ENCODE results near the gene MVK.

Gene MVK

GRCh38 chr12:109548258-109548657 lies 25.3 kb upstream of the MVK start:
- Histone ChIP-seq H3K9ac (ENCODE audit: low read length) (no peak overlapping the region), H3K36me3 (ENCODE audit: control insufficient read depth, insufficient read depth, low read length, severe bottlenecking) (no peaks in the 10 kb centered on the region), H3K27me3 (replicated peaks; ENCODE audit: control insufficient read depth, insufficient read depth, low read length) (peaks cover 44% of the 10 kb centered on the region), H3K4me1 (ENCODE audit: control insufficient read depth, insufficient read depth, low read length) (peaks cover 11% of the 10 kb centered on the region), H3K9me3 (ENCODE audit: control insufficient read depth, low read length) (peaks cover 4% of the 10 kb centered on the region), H3K4me3 (ENCODE audit: low read length) (no peak overlapping the region)
- no peak for DNase-seq (ENCODE audit: low read depth)

GRCh38 chr12:109549613-109550270 lies 23.9 kb upstream of the MVK start:
- Histone ChIP-seq H3K4me1 (ENCODE audit: control insufficient read depth, insufficient read depth, low read length) (peaks cover 21% of the 10 kb centered on the region), H3K9me3 (ENCODE audit: control insufficient read depth, low read length) (peaks cover 4% of the 10 kb centered on the region), H3K27me3 (replicated peaks; ENCODE audit: control insufficient read depth, insufficient read depth, low read length) (peaks cover 55% of the 10 kb centered on the region), H3K36me3 (ENCODE audit: control insufficient read depth, insufficient read depth, low read length, severe bottlenecking) (no peaks in the 10 kb centered on the region), H3K4me3 (ENCODE audit: low read length) (no peak overlapping the region), H3K9ac (ENCODE audit: low read length) (no peak overlapping the region)
- DNase-seq (ENCODE audit: low read depth), result no peak

DNA sequence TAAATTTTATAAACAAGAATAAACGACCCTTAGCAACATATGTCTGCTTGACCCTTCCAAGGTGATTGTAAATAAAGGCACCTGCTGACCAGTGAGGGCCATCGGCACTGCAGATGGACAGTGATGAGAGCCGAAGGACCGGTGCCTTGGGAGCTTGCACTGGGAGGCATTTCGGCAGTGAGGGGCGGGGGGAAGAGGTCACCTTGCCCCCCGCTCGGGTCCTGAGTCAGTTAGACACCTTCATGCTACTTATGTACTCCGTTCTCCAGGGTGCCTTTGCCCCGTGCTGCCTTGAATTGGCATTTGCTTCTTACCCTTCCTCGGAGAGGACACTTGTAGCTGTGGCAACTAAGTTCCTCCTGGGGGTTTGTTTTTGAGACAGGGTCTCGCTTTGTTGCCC lies 23.3 kb upstream of the MVK start:
- H3K4me1 ChIP-seq (ENCODE audit: control insufficient read depth, insufficient read depth, low read length), result peaks cover 17% of the 10 kb centered on the region
- no peak for DNase-seq (ENCODE audit: low read depth)
- no peaks in the 10 kb centered on the region for H3K36me3 ChIP-seq (ENCODE audit: control insufficient read depth, insufficient read depth, low read length, severe bottlenecking)
- no peak overlapping the region for H3K9ac ChIP-seq (ENCODE audit: low read length)
- no peak overlapping the region for H3K4me3 ChIP-seq (ENCODE audit: low read length)
- H3K27me3 ChIP-seq (replicated peaks; ENCODE audit: control insufficient read depth, insufficient read depth, low read length), result peaks cover 58% of the 10 kb centered on the region
- H3K9me3 ChIP-seq (ENCODE audit: control insufficient read depth, low read length), result peaks cover 4% of the 10 kb centered on the region

- Histone ChIP-seq H3K36me3 (ENCODE audit: control insufficient read depth, insufficient read depth, low read length, severe bottlenecking) (no peaks in the 10 kb centered on the region), H3K27me3 (replicated peaks; ENCODE audit: control insufficient read depth, insufficient read depth, low read length) (peaks cover 61% of the 10 kb centered on the region), H3K4me3 (ENCODE audit: low read length) (no peak overlapping the region), H3K9ac (ENCODE audit: low read length) (no peak overlapping the region), H3K4me1 (ENCODE audit: control insufficient read depth, insufficient read depth, low read length) (peaks cover 13% of the 10 kb centered on the region), H3K9me3 (ENCODE audit: control insufficient read depth, low read length) (peaks cover 4% of the 10 kb centered on the region)
- no peak for DNase-seq (ENCODE audit: low read depth)
Measured at GRCh38 chr12:109551108-109551507, 22.5 kb upstream of the MVK start.

- peaks cover 53% of the 10 kb centered on the region for H3K27me3 ChIP-seq (replicated peaks; ENCODE audit: control insufficient read depth, insufficient read depth, low read length)
- no peak overlapping the region for H3K9ac ChIP-seq (ENCODE audit: low read length)
- peaks cover 6% of the 10 kb centered on the region for H3K36me3 ChIP-seq (ENCODE audit: control insufficient read depth, insufficient read depth, low read length, severe bottlenecking)
- H3K4me3 ChIP-seq (ENCODE audit: low read length), result no peak overlapping the region
- DNase-seq (ENCODE audit: low read depth), result no peak
- H3K9me3 ChIP-seq (ENCODE audit: control insufficient read depth, low read length), result peaks cover 4% of the 10 kb centered on the region
- H3K4me1 ChIP-seq (ENCODE audit: control insufficient read depth, insufficient read depth, low read length), result peaks cover 13% of the 10 kb centered on the region
Measured at GRCh38 chr12:109552971-109553370, 20.6 kb upstream of the MVK start.

DNA sequence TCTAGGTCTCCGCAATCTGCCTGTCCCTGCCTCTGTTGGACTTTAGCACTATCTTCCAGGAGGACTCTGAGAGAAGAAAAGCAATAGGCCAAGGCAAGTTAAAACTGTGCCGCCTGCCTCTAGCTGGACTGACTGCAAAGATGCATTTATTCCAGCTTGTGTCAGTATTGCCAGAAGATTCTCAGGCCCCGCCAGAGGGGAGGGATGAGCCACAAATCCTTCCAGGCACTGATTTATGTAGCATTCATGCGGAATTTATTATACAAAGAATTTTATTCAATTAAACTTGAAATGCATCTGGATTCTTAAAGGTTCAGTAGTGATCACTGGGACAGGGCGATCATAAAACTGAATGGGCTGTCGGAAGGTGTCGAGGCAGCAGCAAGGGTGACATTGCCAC lies 20.1 kb upstream of the MVK start:
- H3K27me3 ChIP-seq (replicated peaks; ENCODE audit: control insufficient read depth, insufficient read depth, low read length), result peaks cover 48% of the 10 kb centered on the region
- no peak overlapping the region for H3K9ac ChIP-seq (ENCODE audit: low read length)
- H3K9me3 ChIP-seq (ENCODE audit: control insufficient read depth, low read length), result no peaks in the 10 kb centered on the region
- no peak overlapping the region for H3K4me3 ChIP-seq (ENCODE audit: low read length)
- DNase-seq (ENCODE audit: low read depth), result no peak
- H3K36me3 ChIP-seq (ENCODE audit: control insufficient read depth, insufficient read depth, low read length, severe bottlenecking), result peaks cover 6% of the 10 kb centered on the region
- peaks cover 13% of the 10 kb centered on the region for H3K4me1 ChIP-seq (ENCODE audit: control insufficient read depth, insufficient read depth, low read length)

GRCh38 chr12:109553906-109554500 lies 19.6 kb upstream of the MVK start:
- Histone ChIP-seq H3K4me3 (ENCODE audit: low read length) (no peak overlapping the region), H3K27me3 (replicated peaks; ENCODE audit: control insufficient read depth, insufficient read depth, low read length) (peaks cover 46% of the 10 kb centered on the region), H3K9ac (ENCODE audit: low read length) (no peak overlapping the region), H3K4me1 (ENCODE audit: control insufficient read depth, insufficient read depth, low read length) (peaks cover 13% of the 10 kb centered on the region), H3K36me3 (ENCODE audit: control insufficient read depth, insufficient read depth, low read length, severe bottlenecking) (peaks cover 7% of the 10 kb centered on the region), H3K9me3 (ENCODE audit: control insufficient read depth, low read length) (no peaks in the 10 kb centered on the region)
- DNase-seq (ENCODE audit: low read depth), result no peak

DNA sequence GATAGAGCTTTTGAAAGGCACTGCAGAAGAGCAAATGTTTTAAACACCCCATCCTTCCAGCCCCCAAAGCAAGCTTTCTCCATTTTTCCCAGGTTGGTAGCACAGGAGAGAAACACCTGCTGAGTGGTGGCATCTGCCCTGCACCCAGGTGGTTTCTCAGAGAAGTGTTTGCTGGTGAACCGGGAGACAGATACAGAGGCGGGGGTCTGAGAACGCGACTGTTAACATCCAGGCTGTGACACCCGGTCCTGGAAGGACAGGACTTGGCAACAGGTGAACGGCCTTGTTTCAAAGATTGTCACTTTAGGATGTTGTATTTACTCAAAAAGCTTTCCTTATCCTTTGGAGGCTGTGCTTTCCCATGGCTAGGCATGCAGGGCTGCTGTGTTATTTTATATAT lies 18.8 kb upstream of the MVK start:
- Histone ChIP-seq H3K4me3 (ENCODE audit: low read length) (no peak overlapping the region), H3K4me1 (ENCODE audit: control insufficient read depth, insufficient read depth, low read length) (peaks cover 13% of the 10 kb centered on the region), H3K36me3 (ENCODE audit: control insufficient read depth, insufficient read depth, low read length, severe bottlenecking) (peaks cover 9% of the 10 kb centered on the region), H3K9me3 (ENCODE audit: control insufficient read depth, low read length) (no peaks in the 10 kb centered on the region), H3K9ac (ENCODE audit: low read length) (no peak overlapping the region), H3K27me3 (replicated peaks; ENCODE audit: control insufficient read depth, insufficient read depth, low read length) (peaks cover 43% of the 10 kb centered on the region)
- no peak for DNase-seq (ENCODE audit: low read depth)

- Histone ChIP-seq H3K4me3 (ENCODE audit: low read length) (no peak overlapping the region), H3K9me3 (ENCODE audit: control insufficient read depth, low read length) (no peaks in the 10 kb centered on the region), H3K27me3 (replicated peaks; ENCODE audit: control insufficient read depth, insufficient read depth, low read length) (peaks cover 35% of the 10 kb centered on the region), H3K4me1 (ENCODE audit: control insufficient read depth, insufficient read depth, low read length) (peaks cover 13% of the 10 kb centered on the region), H3K9ac (ENCODE audit: low read length) (no peak overlapping the region), H3K36me3 (ENCODE audit: control insufficient read depth, insufficient read depth, low read length, severe bottlenecking) (peaks cover 9% of the 10 kb centered on the region)
- no peak for DNase-seq (ENCODE audit: low read depth)
Measured at GRCh38 chr12:109555431-109556315, 17.9 kb upstream of the MVK start.

DNA sequence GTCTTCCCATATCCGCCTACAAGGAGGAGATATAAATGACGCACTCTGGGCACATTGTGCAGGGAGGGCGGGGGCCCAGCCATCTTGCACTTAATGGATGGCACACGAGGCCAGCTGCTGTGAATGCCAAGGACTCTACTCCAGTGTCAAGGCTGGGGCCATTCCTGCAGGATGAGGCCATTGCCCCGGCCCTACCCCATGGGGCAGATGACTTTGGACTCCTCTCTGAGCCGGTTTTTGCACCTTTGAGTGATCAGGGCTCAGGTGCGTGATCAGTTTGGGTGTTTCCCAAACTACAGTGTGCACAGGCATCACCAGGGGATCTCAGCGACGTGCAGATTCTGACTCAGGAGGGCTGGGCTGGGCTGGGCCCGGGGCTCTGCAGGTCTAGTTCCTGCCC lies 16.4 kb upstream of the MVK start:
- H3K4me3 ChIP-seq (ENCODE audit: low read length), result no peak overlapping the region
- no peak for DNase-seq (ENCODE audit: low read depth)
- H3K4me1 ChIP-seq (ENCODE audit: control insufficient read depth, insufficient read depth, low read length), result peaks cover 13% of the 10 kb centered on the region
- H3K36me3 ChIP-seq (ENCODE audit: control insufficient read depth, insufficient read depth, low read length, severe bottlenecking), result peaks cover 9% of the 10 kb centered on the region
- H3K27me3 ChIP-seq (replicated peaks; ENCODE audit: control insufficient read depth, insufficient read depth, low read length), result peaks cover 24% of the 10 kb centered on the region
- H3K9me3 ChIP-seq (ENCODE audit: control insufficient read depth, low read length), result no peaks in the 10 kb centered on the region
- no peak overlapping the region for H3K9ac ChIP-seq (ENCODE audit: low read length)

DNA sequence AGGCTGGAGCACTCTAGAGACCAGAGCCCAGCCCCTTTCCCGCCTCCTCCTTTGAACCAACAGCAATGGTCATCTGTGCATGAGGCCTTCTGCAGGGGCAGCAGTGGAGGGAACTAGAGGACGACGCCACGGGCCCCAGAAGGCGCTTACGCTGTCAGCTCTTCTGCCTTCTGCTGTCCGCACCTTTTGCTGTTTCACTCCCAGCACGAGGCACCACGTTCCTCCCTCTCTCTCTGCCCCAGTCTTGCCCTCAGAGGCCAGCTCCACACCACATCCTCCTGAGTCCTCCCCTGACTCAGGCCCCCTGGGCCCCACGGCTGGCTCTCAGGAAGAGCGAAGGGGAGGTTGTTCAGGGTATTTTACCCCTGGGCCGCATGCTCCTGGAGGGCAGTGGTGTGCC lies 15.8 kb upstream of the MVK start:
- no peak overlapping the region for H3K9ac ChIP-seq (ENCODE audit: low read length)
- peaks cover 22% of the 10 kb centered on the region for H3K27me3 ChIP-seq (replicated peaks; ENCODE audit: control insufficient read depth, insufficient read depth, low read length)
- H3K4me3 ChIP-seq (ENCODE audit: low read length), result no peak overlapping the region
- H3K9me3 ChIP-seq (ENCODE audit: control insufficient read depth, low read length), result no peaks in the 10 kb centered on the region
- DNase-seq (ENCODE audit: low read depth), result no peak
- peaks cover 9% of the 10 kb centered on the region for H3K36me3 ChIP-seq (ENCODE audit: control insufficient read depth, insufficient read depth, low read length, severe bottlenecking)
- peaks cover 13% of the 10 kb centered on the region for H3K4me1 ChIP-seq (ENCODE audit: control insufficient read depth, insufficient read depth, low read length)
